Activated naive CD4-positive, alpha-beta T cell treated with Interleukin-2 at 50 U/mL for 16 hours (primary cell): ENCODE data around the gene TMEM92.

Experiments
- DNase-seq: peaks from one replicate; pipeline ENCODE4 v3.0.0-alpha.2; 2020

Gene TMEM92

DNA sequence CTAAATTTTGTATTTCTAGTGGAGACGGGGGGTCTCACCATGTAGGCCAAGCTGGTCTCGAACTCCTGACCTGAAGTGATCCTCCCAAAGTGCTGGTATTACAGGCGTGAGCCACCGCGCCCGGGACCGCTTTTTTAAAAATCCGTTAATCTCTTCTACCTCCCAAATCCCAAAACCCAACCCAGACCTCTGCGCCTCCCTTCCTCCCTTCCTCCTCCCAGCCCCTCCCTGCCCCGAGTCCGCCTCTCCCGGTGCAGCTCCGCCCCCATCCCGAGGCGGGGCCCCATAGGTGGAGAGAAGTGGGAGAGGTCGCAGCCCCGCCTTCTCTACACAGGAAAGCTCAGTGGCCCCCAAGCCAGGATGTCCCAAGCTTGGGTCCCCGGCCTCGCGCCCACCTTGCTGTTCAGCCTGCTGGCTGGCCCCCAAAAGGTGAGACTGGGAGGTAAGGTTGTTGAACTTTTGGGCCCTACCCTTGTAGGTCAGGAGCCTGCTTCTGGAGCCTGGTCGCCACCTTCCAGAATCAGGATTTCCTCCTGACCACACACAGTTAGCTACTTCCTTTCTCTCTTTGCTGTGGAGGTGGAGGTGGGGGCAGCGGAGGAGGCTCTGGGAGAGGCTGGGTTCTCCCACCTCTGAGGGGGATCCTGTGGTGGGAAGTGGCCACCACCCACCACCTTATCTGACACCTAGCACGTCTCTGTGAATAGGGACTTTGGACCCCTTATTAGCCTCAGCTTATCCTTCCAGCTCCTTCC is at the start of gene TMEM92:
Gene TMEM92 (plus strand): TSS at position 325 of the 755 bp plus-strand sequence. CDS start 36 bp downstream, at position 361.
- DNase-seq, result no peak

DNA sequence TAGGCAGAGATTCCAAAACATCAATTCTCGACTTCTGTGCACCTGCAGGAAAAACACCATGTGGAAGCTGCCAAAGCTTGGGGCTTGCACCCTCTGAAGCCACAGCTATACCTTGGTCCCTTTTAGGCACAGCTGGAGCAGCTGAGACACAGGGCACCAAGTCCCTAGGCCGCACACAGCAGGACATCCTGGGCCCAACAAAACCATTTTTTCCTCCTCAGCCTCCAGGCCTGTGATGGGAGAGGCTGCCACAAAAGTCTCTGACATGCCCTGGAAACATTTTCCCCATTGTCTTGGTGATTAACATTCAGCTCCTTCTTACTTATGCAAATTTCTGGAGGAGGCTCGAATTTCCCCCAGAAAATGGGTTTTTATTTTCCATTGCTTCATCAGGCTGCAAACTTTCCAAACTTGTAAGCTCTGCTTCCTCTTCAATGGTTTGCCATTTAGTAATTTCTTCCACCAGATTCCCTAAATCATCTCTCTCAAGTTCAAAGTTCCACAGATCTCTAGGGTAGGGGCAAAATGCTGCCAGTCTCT is 48.5 kb upstream of the TMEM92 start:
- no peak for DNase-seq

DNA sequence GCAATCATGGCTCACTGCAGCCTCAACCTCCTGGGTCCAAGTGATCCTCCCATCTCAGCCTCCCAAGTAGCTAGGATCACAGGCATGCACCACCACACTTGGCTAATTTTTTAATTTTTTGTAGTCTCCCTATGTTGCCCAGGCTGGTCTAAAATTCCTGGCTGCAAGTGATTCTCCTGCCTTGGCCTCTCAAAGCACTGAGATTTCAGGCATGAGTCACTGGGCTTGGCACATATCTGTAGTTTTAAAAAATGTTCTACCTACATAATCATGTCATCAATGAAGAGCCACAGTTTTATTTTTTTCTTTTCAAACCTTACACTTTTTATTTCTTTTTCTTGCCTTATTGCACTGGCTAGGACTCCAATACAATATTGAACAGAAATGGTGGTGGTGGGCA is 39.7 kb upstream of the TMEM92 start:
- DNase-seq, result no peak

GRCh38 chr17:50237901-50238300 is 36.4 kb upstream of the TMEM92 start:
- DNase-seq, result no peak

GRCh38 chr17:50238601-50239280 is 35.5 kb upstream of the TMEM92 start:
- DNase-seq, result no peak

DNA sequence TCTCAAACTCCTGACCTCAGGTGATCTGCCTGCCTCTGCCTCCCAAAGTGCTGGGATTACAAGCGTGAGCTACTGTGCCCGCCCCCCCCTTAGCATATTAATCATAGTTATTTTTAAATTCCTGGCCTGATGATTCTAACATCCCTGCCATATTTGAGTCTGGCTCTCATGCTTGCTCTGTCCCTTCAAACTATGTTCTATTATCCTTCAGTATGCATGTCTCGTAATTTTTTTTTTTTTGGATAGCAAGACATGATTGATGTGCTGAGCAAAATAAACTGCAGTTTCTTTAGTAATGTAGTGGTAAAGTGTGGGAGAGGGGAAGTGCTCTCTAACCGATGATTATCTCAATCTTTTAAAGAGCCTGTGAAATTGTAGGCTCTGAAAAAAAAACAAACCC is 34.3 kb upstream of the TMEM92 start:
- DNase-seq, result no peak

- DNase-seq, result no peak
Observed at GRCh38 chr17:50240851-50241250, 33.4 kb upstream of the TMEM92 start.

- no peak for DNase-seq
Observed at GRCh38 chr17:50241431-50241830, 32.8 kb upstream of the TMEM92 start.

- no peak for DNase-seq
Observed at GRCh38 chr17:50244771-50245170, 29.5 kb upstream of the TMEM92 start.

GRCh38 chr17:50248255-50248654 is 26.0 kb upstream of the TMEM92 start:
- no peak for DNase-seq

- no peak for DNase-seq
Observed at GRCh38 chr17:50252781-50253180, 21.5 kb upstream of the TMEM92 start.

DNA sequence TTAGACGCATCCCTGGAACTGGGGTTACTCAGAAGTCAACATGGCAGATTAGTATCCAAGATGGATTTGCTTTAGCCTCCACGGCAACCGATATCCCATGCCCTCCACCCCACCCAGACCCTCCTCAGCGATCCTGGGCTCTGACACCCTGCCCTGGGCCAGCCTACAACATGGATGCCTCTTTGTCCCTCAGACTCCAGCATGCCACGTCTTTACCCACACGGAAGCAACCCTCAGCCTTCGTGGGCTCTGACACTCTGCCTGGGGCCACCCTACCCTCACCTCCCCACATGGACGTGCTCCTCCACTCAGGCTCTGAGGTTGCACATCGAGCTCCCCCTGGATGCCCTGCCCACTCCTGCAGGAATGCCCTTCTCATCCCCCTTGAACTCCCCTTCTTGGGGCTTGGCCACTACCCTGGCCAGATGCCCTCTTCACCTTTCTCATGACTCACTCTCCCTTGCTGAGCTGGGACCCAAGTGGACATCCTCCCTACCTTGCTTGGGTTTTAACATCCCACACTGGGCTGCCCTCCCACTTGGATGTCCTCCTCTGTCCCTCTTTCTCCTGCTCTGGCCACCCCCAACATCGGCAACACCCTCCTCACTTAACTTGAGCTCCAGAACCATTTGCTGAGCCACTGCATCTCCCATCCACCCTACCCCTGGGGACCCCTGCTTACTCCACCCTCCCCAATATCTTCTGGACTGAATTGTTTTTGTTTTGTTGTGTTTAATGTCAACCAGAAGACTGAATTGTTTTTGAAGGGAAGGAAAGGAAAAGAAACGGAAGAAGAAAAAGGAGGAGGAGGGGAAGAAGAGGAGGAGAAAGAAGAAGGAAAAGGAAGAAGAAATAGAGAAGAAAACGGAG is 18.3 kb upstream of the TMEM92 start:
- DNase-seq, result no peak

DNA sequence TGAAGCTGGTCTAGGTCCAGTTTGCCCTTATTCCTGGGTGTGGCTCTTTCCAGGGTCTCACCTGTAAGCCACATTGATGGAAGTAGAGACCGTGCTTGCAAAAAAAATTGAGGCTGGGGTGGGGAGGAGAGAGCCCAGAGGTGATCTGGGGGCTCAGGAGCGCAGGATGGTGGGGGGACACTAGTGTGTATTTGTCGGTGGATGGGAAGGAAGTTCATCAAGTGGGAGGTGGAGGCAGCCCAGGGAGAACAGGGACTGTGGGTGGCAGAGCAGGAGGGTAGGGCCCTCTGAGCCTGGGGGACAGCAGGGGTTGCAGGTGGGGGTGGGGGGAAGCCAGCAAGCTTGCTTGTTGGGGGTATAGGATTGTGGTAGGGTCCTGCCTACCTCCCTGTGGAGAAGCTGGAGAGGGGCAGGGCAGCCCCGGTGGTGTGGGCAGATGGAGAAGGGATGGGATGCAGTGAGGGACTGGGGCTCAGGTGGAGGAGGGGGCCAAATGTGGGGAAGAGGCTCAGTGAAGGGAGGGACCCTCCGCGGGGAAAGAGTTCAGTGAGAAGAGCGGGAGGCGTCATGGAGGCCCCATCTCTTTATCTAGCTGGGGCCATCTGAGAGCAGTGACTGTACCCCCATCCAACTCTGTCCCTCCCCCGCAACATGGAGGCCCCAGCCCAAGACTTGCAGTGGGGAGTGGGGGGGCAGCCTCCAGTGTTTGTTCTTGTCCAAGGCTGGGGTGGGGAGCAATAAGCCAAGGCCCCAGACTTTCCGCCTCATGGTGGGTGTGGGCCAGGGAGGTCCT is 17.2 kb upstream of the TMEM92 start:
- no peak for DNase-seq

DNA sequence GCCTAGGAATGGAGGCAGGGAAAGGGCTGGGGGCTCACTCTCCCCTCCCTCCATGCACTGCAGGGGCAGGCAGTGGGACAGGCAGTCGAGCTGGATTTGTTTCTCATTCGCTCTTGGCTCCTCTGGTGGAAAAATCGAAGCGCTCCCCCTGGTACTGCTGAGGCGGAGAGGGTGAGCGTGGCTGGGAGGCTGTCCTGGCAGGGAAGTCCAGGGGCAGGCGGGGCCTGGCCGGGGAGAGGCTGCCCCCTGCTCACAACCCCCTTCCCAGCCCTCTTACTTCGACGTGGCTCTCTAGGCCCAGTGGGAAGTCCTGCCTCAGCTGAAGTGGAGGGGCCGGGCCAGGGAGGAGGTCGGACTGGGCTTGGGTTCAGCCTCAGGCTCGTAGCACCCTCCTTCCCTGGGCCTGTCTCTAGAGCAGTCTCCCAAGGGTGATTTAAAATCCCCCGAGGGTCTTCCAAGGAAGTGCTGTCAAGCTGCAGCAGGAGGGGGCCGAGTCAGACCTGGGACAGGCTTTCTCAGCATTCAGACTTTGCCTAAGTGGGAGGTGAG is 16.5 kb upstream of the TMEM92 start:
- DNase-seq, result no peak

DNA sequence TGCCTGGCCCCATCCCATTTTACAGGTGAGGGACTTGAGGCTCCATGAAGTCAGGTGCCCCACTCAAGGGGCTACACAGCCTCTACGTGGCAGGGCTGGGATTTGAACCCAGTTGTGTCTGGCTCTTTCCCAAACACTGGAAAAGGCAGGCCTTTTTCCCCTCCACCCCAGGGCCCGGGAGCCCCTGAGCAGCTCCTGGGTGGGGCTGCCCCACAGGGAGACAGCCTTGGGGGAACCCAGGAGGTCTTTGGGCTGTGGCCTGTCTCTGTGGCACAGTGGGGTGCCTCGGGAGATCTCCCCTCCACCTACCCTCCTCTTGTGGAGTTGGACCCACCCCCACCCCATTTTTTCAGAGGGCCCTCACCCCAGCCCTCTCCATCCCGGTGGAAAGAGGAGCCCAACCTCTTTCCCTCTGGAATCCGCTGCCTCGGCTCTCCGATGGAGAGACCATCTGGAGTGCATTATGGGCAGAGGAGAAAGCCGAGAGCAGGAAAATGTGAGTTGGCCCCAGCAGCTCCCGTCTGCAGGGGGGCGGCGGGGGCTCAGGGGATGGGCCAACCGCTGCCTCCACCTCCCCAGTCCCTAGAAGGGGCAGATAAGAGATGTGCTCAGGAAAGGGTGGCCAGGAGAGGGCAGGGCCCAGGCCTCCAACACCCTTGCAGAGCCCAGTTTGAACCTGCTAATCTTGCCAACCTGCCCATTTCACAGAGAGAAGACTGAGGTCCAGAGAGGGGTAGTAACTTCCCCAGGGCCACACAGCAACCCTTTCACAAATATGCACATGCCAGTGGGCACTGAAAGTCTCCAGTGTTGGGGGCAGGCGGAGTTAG is 15.4 kb upstream of the TMEM92 start:
- no peak for DNase-seq

- DNase-seq, result no peak
Observed at GRCh38 chr17:50259477-50260324, 14.6 kb upstream of the TMEM92 start.

- DNase-seq, result no peak
Observed at GRCh38 chr17:50260501-50260911, 13.8 kb upstream of the TMEM92 start.

- no peak for DNase-seq
Observed at GRCh38 chr17:50261051-50261915, 13.0 kb upstream of the TMEM92 start.
